ENCODE results near the gene DICER1.

- TF ChIP-seq BHLHE40 (IDR thresholded peaks at IDR 0.05; ENCODE audit: borderline replicate concordance) (no peak), FOXA1 (IDR thresholded peaks at IDR 0.05) (no peak), SP1 (IDR thresholded peaks at IDR 0.05) (no peak), ELF4 (IDR thresholded peaks at IDR 0.05) (no peak), ZNF384 (IDR thresholded peaks at IDR 0.05) (no peak), FOXM1 (IDR thresholded peaks at IDR 0.05; ENCODE audit: borderline replicate concordance) (no peak), FOXK2 (IDR thresholded peaks at IDR 0.05) (no peak), CTBP1 (IDR thresholded peaks at IDR 0.05; ENCODE audit: borderline replicate concordance) (no peak)
These were observed 83.4 kb downstream of the DICER1 start for GRCh38 chr14:95073947-95074346.

All from HEK293T (cell line).